Parathyroid adenoma (tissue), 2 donors: Measurements from ENCODE around the gene SEMA3B.
"Not testable (repeated sequence)": the region's sequence is repeated elsewhere in the genome, so short reads cannot be mapped to it uniquely, and the experiment has no call there.

ENCODE experiments used
- H2AFZ ChIP-seq: fragments of 300-600 bp; sonication (generic); one replicate; pipeline ENCODE4 v1.7.0; 2017; ENCODE audit warnings: antibody characterized with exemption, mild to moderate bottlenecking
- H3K27ac ChIP-seq: fragments of 300-600 bp; sonication (generic); one replicate; pipeline ENCODE4 v1.7.0; 2017
- H3K27me3 ChIP-seq: fragments of 300-600 bp; sonication (generic); one replicate; pipeline ENCODE4 v1.7.0; 2017; ENCODE audit warnings: low read length; ENCODE audit not compliant: control insufficient read depth, insufficient read depth
- H3K36me3 ChIP-seq: fragments of 300-600 bp; sonication (generic); one replicate; pipeline ENCODE4 v1.7.0; 2017; ENCODE audit warnings: low read length; ENCODE audit not compliant: control insufficient read depth, insufficient read depth
- H3K4me1 ChIP-seq: fragments of 300-600 bp; sonication (generic); one replicate; pipeline ENCODE4 v1.7.0; 2017; ENCODE audit warnings: control low read depth
- H3K4me2 ChIP-seq: fragments of 300-600 bp; sonication (generic); one replicate; pipeline ENCODE4 v1.7.0; 2017; ENCODE audit warnings: low read length
- H3K4me3 ChIP-seq: fragments of 300-600 bp; sonication (generic); one replicate; pipeline ENCODE4 v1.7.0; 2017; ENCODE audit warnings: low read depth, low read length
- H3K79me2 ChIP-seq: fragments of 300-600 bp; sonication (generic); one replicate; pipeline ENCODE4 v1.7.0; 2017; ENCODE audit warnings: control low read depth
- H3K9ac ChIP-seq: fragments of 300-600 bp; sonication (generic); one replicate; pipeline ENCODE4 v1.7.0; 2017; ENCODE audit warnings: mild to moderate bottlenecking
- H3K9me3 ChIP-seq: fragments of 300-600 bp; sonication (generic); one replicate; pipeline ENCODE4 v1.7.0; 2017; ENCODE audit warnings: low read length; ENCODE audit not compliant: control insufficient read depth
- CTCF ChIP-seq: fragments of 300-600 bp; sonication (generic); IDR thresholded peaks from one replicate; pipeline ENCODE4 v1.7.0; 2017; ENCODE audit warnings: antibody characterized with exemption, mild to moderate bottlenecking
- donor health status: primary hyperparathyroidism.

SEMA3B gene

GRCh38 chr3:50278123-50278879, 9.4 kb downstream of the SEMA3B start:
- no peak for TF ChIP-seq CTCF
- Histone ChIP-seq H3K27ac (no peak overlapping the region), H3K4me1 (peaks cover 4% of the 10 kb centered on the region), H3K9ac (no peak overlapping the region), H3K27me3 (no peaks in the 10 kb centered on the region), H2AFZ (no peak overlapping the region), H3K36me3 (no peaks in the 10 kb centered on the region), H3K9me3 (no peaks in the 10 kb centered on the region), H3K4me3 (no peak overlapping the region), H3K79me2 (peaks cover 3% of the 10 kb centered on the region), H3K4me2 (no peak overlapping the region)

GRCh38 chr3:50278880-50279224, 9.9 kb downstream of the SEMA3B start, which contains the start of gene LSMEM2:
LSMEM2 (plus strand) TSS chr3:50279087; CDS start chr3:50279114, 27 bp downstream.
- Histone ChIP-seq H3K4me3 (no peak within 1 kb of the TSS), H3K4me2 (no peak within 1 kb of the TSS), H3K36me3 (no peaks in the 10 kb centered on the region), H2AFZ (no peak within 1 kb of the TSS), H3K79me2 (peaks cover 2% of the 10 kb centered on the region), H3K9me3 (no peaks in the 10 kb centered on the region), H3K9ac (no peak within 1 kb of the TSS), H3K27me3 (no peaks in the 10 kb centered on the region), H3K27ac (no peak within 1 kb of the TSS), H3K4me1 (peaks cover 2% of the 10 kb centered on the region)
- no peak for TF ChIP-seq CTCF

DNA sequence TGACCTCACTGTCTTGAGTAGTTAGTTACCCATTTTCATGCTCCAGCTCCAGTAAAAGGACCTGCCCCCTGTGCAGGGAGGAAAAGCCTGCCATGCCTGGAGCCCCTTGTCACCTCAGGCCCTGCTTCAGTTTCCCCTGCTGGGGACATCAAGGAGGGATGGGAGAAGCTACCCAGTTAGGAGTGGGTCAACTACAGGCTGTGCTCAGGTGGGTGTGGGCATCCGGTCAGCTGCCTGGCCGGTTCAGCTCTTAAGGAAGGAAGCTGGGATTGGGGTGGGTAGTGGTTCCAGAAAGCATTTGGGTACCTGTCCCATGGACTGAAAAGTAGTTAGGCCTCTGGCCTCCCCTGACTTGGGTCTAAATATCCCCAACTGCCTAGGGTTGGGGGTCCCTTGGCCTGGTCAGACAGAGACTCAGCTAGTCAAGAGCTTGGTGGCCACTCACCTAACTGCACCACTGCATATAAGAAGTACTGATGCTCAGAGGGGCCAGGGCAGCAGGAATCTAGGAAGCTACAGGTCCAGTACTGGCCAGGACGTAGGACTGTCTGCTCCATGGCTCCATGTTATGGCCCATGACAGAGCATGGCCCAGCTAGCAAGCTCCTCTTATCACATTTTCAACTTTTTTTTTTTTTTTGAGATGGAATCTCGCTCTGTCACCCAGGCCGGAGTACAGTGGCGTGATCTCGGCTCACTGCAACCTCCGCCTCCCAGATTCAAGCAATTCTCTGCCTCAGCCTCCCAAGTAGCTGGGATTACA, 10.5 kb downstream of the SEMA3B start:
- H3K4me1 ChIP-seq = no peaks in the 10 kb centered on the region
- H2AFZ ChIP-seq = no peak overlapping the region
- H3K27ac ChIP-seq = no peak overlapping the region
- H3K4me2 ChIP-seq = no peak overlapping the region
- H3K4me3 ChIP-seq = no peak overlapping the region
- H3K27me3 ChIP-seq = no peaks in the 10 kb centered on the region
- no peaks in the 10 kb centered on the region for H3K79me2 ChIP-seq
- no peaks in the 10 kb centered on the region for H3K36me3 ChIP-seq
- H3K9me3 ChIP-seq = no peaks in the 10 kb centered on the region
- H3K9ac ChIP-seq = no peak overlapping the region
- TF ChIP-seq CTCF = no peak

- not testable (repeated sequence) for H3K27me3 ChIP-seq, H3K9ac ChIP-seq, H3K9me3 ChIP-seq, H3K36me3 ChIP-seq, H3K79me2 ChIP-seq, H3K4me3 ChIP-seq, H3K4me1 ChIP-seq, H3K27ac ChIP-seq, H3K4me2 ChIP-seq, H2AFZ ChIP-seq
Observed at GRCh38 chr3:50284121-50284520, 15.2 kb downstream of the SEMA3B start.

DNA sequence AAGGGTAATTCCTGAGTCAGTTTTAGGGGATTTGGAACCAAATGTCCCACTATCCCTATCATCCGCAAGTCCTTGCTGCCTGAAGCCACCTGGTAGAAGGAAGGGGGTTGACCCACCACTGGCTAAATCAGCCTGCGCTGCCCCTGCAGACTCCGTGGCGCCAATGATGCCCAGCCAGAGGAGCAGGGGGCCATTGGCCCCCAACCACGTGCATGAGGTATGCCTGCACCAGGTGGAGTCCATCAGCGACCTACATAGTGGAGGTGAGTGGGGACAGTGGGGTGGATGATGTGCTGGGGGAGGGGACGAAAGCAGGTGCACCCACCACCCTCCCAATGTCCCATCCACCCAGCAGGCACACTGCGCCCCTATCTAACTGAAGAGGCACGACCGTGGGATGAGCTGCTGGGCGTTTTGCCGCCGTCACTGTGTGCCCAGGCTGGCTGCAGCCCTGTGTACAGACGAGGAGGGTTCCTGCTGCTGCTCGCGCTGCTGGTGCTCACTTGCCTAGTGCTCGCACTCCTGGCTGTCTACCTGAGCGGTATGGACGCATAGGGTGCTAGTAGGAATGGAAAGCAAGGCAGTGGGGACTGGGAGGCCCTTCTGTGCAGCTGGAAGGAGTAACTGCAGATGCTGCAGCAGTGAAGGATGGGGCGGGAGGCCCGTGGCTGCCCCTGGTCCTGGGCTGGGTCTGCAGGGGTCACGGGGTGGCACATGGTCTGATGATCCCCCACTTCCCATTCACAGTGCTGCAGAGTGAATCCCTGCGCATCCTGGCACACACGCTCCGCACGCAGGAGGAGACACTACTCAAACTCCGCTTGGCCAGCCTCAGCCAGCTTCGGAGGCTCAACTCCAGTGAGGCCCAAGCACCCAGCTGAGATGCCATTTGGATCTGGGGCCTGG, 17.6 kb downstream of the SEMA3B start:
- no peaks in the 10 kb centered on the region for H3K36me3 ChIP-seq
- peaks cover 5% of the 10 kb centered on the region for H3K79me2 ChIP-seq
- H3K4me2 ChIP-seq = no peak overlapping the region
- no peak overlapping the region for H3K9ac ChIP-seq
- TF ChIP-seq CTCF = no peak
- no peak overlapping the region for H3K4me3 ChIP-seq
- H3K27me3 ChIP-seq = no peaks in the 10 kb centered on the region
- no peak overlapping the region for H3K27ac ChIP-seq
- no peak overlapping the region for H2AFZ ChIP-seq
- no peaks in the 10 kb centered on the region for H3K9me3 ChIP-seq
- H3K4me1 ChIP-seq = peaks cover 2% of the 10 kb centered on the region
